Body of pancreas (tissue), 4 donors: ENCODE results near the gene CCDC63. TPM values are rescaled to one million over a fixed set of nuclear protein-coding genes. Genes with fewer than 3 reads are reported as not detected.

Experiments
- ATAC-seq: fragments of 150-250 bp; one replicate; pipeline ENCODE4 v1.9.1; 2016
- DNase-seq, 4 donors: peaks; one replicate each; pipeline ENCODE4 v3.0.0-alpha.2; 2019
- H3K27ac ChIP-seq, 4 donors: fragments of 200-600 bp; sonication (generic); 1 replicate in 3 of 4; 2 replicates in 1 of 4; pipeline versions ENCODE4 v1.5.1 to v1.6.1; 2016 to 2019; ENCODE audit warnings: mild to moderate bottlenecking in 1 of 4, mixed read lengths in 1 of 4, moderate library complexity in 1 of 4
- H3K27me3 ChIP-seq, 2 donors: fragments of 200-600 bp; sonication (generic); one replicate each; pipeline ENCODE4 v1.6.0; 2016; ENCODE audit warnings: mild to moderate bottlenecking in 1 of 2
- H3K36me3 ChIP-seq, 2 donors: fragments of 200-600 bp; sonication (generic); replicated peaks in 1 of 2; 2 replicates each; pipeline ENCODE4 v1.5.1; 2016; ENCODE audit warnings: low read depth in 2 of 2; ENCODE audit not compliant: insufficient read depth in 1 of 2
- H3K4me1 ChIP-seq: fragments of 200-600 bp; sonication (generic); one replicate; pipeline ENCODE4 v1.6.0; 2016
- H3K4me3 ChIP-seq, 2 donors: fragments of 200-600 bp; sonication (generic); 1 replicate in 1 of 2; 2 replicates in 1 of 2; pipeline ENCODE4 v1.5.1; 2016 to 2019
- H3K9me3 ChIP-seq, 3 donors: fragments of 200-600 bp; sonication (generic); 1 replicate in 2 of 3; 2 replicates in 1 of 3; pipeline ENCODE4 v1.5.1; 2016
- POLR2A ChIP-seq, 3 donors: fragments of 450-650 bp; IDR thresholded peaks; one replicate each; pipeline ENCODE4 v1.6.1; 2016; ENCODE audit warnings: antibody characterized with exemption in 3 of 3, mild to moderate bottlenecking in 2 of 3
- WGBS, 2 donors: methylation state at CpG; one replicate each; pipeline ENCODE4 v1.1.5; 2017; 5-methylcytosine and 5-hydroxymethylcytosine counted together
- intact Hi-C: fragments of 100-400 bp; cut with DNase I; formaldehyde crosslinking; loops from one replicate; pipeline ENCODE4 v1.15.1; 2023
- total RNA-seq, 2 donors: library from RNA; depleted of rRNA; stranded (reverse); fragments of >200 nt; gene quantifications; one replicate each; pipeline ENCODE4 v1.1.0, GENCODE V29; 2016
- TF ChIP-seq, protein P1 (sequence below), 7 experiments: fragments of 450-650 bp in 4 of 7; fragments of 200-600 bp in 3 of 7; sonication (generic) in 3 of 7; IDR thresholded peaks; one replicate each; pipeline ENCODE4 v1.5.1; 2016 to 2019; ENCODE audit warnings: antibody characterized with exemption in 7 of 7

CCDC63 gene
- total RNA-seq, 2 donors from 2014 or later: not detected

DNA sequence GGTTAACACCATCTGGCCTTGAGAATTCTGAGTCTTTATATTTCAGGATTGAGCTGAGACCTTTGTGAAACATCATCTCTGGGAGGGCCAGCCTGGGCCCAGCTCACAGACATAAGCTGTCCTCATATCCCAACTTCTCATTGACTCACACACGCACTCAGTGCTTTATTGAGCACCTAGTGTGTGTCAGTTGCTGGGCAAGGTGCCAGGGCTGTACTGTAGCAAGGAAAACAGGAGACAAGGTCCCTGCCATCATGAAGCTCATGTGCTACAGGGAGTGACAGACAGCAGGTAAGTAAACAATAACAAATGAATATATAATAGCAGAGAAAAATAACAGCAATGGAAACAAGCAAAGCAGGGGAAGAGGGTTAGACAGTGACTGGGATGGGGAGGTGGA is 30.5 kb upstream of the CCDC63 start:
- H3K4me1 ChIP-seq: no peaks in the 10 kb centered on the region
- no peaks in the 10 kb centered on the region for H3K9me3 ChIP-seq
- H3K27me3 ChIP-seq: no peaks in the 10 kb centered on the region
- H3K36me3 ChIP-seq: no peaks in the 10 kb centered on the region
- no peak for ATAC-seq
- intact Hi-C loops: no loop called here
- no peak overlapping the region for H3K27ac ChIP-seq
- TF ChIP-seq, protein P1, sequence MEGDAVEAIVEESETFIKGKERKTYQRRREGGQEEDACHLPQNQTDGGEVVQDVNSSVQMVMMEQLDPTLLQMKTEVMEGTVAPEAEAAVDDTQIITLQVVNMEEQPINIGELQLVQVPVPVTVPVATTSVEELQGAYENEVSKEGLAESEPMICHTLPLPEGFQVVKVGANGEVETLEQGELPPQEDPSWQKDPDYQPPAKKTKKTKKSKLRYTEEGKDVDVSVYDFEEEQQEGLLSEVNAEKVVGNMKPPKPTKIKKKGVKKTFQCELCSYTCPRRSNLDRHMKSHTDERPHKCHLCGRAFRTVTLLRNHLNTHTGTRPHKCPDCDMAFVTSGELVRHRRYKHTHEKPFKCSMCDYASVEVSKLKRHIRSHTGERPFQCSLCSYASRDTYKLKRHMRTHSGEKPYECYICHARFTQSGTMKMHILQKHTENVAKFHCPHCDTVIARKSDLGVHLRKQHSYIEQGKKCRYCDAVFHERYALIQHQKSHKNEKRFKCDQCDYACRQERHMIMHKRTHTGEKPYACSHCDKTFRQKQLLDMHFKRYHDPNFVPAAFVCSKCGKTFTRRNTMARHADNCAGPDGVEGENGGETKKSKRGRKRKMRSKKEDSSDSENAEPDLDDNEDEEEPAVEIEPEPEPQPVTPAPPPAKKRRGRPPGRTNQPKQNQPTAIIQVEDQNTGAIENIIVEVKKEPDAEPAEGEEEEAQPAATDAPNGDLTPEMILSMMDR (IDR thresholded peaks at IDR 0.05): no peak
- TF ChIP-seq POLR2A (IDR thresholded peaks at IDR 0.05): no peak
- H3K4me3 ChIP-seq: no peak overlapping the region
- no peak for DNase-seq
- WGBS, 2 donors: 78 to 83% methylated on average over 1 of the region's 1 CpG

DNA sequence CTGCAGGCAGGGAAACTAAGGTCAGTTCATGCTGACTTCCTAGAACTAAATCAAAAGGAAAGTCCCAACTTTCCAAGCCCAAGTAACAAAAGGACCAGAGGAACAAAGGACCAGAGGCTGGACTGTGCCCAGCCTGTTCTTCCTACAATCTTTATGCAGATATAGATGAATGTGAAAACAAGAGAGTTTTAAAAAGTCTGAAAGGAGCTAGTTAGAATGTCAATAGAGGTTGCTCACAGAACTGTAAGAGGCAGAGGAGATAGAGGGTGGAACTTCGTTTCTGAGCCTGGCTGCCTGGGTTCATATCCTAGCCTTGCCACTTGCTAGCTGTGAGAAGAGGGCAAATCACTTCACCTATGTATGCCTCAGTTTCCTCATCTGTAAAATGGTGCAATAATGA is 30.0 kb upstream of the CCDC63 start:
- intact Hi-C loops: no loop called here
- Histone ChIP-seq H3K4me1 (no peaks in the 10 kb centered on the region), H3K27ac (no peak overlapping the region), H3K36me3 (no peaks in the 10 kb centered on the region), H3K9me3 (no peaks in the 10 kb centered on the region), H3K4me3 (no peak overlapping the region), H3K27me3 (no peaks in the 10 kb centered on the region)
- ATAC-seq: no peak
- TF ChIP-seq, protein P1 (IDR thresholded peaks at IDR 0.05): no peak
- TF ChIP-seq POLR2A (IDR thresholded peaks at IDR 0.05): no peak
- no peak for DNase-seq
- 44 to 57% methylated on average over 1 of the region's 1 CpG for WGBS, 2 donors

DNA sequence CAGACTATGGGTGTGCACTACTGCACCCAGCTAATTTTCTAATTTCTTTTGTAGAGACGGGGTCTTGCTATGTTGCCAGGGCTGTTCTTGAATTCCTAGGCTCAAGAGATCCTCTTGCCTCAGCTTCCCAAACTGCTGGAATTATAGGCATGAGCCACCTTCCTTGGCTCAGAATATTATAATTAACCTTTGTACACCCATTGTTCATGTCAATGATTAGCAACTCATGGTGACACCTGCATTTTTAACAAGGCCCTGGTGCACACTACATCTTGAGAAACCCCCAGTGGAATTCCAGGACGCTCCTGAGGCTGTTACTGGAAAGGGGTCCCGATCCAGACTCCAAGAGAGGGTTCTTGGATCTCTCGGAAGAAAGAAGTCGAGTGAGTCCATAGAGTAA is 28.3 kb upstream of the CCDC63 start:
- DNase-seq: no peak
- no peaks in the 10 kb centered on the region for H3K36me3 ChIP-seq
- no peaks in the 10 kb centered on the region for H3K27me3 ChIP-seq
- no peak for TF ChIP-seq POLR2A (IDR thresholded peaks at IDR 0.05)
- TF ChIP-seq, protein P1 (IDR thresholded peaks at IDR 0.05): no peak
- no peaks in the 10 kb centered on the region for H3K4me1 ChIP-seq
- no peak for ATAC-seq
- H3K27ac ChIP-seq: no peak overlapping the region
- H3K9me3 ChIP-seq: no peaks in the 10 kb centered on the region
- H3K4me3 ChIP-seq: no peak overlapping the region
- WGBS, 2 donors: 78 to 83% methylated on average over 5 of the region's 5 CpGs
- intact Hi-C loops: no loop called here

DNA sequence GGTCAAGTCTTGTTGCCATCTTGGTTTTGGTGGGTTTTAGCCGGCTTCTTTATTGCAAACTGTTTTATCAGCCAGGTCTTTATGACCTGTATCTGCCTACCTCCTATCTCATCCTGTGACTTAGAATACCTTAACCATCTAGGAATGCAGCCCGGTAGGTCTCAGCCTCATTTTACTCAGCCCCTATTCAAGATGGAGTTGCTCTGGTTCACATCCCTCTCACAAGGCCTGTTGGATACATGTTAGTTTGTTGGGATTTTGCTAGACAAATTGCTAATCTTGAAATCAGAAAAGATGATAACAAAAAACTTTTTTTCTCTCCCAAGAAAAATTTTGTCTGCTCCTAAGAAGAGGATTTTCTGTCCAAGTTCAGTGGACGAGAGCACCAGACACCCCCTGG is 27.6 kb upstream of the CCDC63 start:
- no peak for TF ChIP-seq POLR2A (IDR thresholded peaks at IDR 0.05)
- TF ChIP-seq, protein P1 (IDR thresholded peaks at IDR 0.05): no peak
- no peaks in the 10 kb centered on the region for H3K27me3 ChIP-seq
- no peak overlapping the region for H3K27ac ChIP-seq
- intact Hi-C loops: no loop called here
- no peaks in the 10 kb centered on the region for H3K4me1 ChIP-seq
- H3K36me3 ChIP-seq: no peaks in the 10 kb centered on the region
- WGBS, 2 donors: 84 to 97% methylated on average over 3 of the region's 3 CpGs
- H3K4me3 ChIP-seq: no peak overlapping the region
- no peaks in the 10 kb centered on the region for H3K9me3 ChIP-seq
- no peak for DNase-seq
- ATAC-seq: no peak

DNA sequence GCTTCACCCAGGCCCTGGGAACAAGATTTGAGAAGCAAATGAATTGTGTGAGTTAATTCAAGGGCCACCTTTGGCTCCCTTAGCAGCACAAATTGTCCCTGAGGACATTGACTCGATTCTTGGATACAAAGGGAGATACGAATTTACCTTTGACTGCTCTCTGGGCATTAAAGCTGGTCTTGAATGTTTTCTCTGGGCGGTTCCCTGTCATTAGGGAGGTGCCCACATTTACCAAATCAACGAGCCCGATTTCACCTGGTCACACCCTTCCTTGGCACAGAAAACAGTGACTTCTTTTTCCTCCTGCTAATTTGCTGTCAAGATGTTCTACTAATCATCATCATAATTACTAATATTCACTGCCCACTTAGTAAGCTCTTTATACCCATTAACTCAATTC is 27.1 kb upstream of the CCDC63 start:
- ATAC-seq (no peak), DNase-seq (no peak)
- H3K4me1 ChIP-seq: no peaks in the 10 kb centered on the region
- no peaks in the 10 kb centered on the region for H3K9me3 ChIP-seq
- WGBS, 2 donors: 77 to 79% methylated on average over 5 of the region's 5 CpGs
- no peaks in the 10 kb centered on the region for H3K27me3 ChIP-seq
- intact Hi-C loops: no loop called here
- no peak overlapping the region for H3K4me3 ChIP-seq
- TF ChIP-seq POLR2A (IDR thresholded peaks at IDR 0.05): no peak
- H3K36me3 ChIP-seq: no peaks in the 10 kb centered on the region
- H3K27ac ChIP-seq: no peak overlapping the region
